PC-3 (cell line): ENCODE measurements around the gene ESYT3.

ENCODE experiments used
- CTCF ChIP-seq: fragments of 300-600 bp; sonication (generic); conservative IDR thresholded peaks from 2 replicates; pipeline ENCODE4 v1.5.1; 2017; ENCODE audit warnings: antibody characterized with exemption, low read depth, mild to moderate bottlenecking, low read length
- EZH2 ChIP-seq: fragments of 300-600 bp; sonication (generic); IDR thresholded peaks from one replicate; pipeline ENCODE4 v1.6.1; 2017; ENCODE audit warnings: antibody characterized with exemption, mild to moderate bottlenecking, low read length; ENCODE audit not compliant: unreplicated experiment

GRCh38 chr3:138477801-138478200, 43.4 kb downstream of the ESYT3 start:
- no peak for TF ChIP-seq EZH2
- no peak for TF ChIP-seq CTCF
